NT2/D1 (cell line): ENCODE measurements around the gene TTC5.
"Not testable (repeated sequence)": the region's sequence is repeated elsewhere in the genome, so short reads cannot be mapped to it uniquely, and the experiment has no call there.

Source experiments
- DNase-seq: peaks from one replicate; pipeline ENCODE4 v3.0.0-alpha.2; 2011; ENCODE audit warnings: low read depth, low spot score
- H3K27me3 ChIP-seq: 2 replicates; pipeline ENCODE4 v1.6.0; 2011; ENCODE audit warnings: mild to moderate bottlenecking; ENCODE audit not compliant: insufficient read length, insufficient read depth
- H3K36me3 ChIP-seq: 2 replicates; pipeline ENCODE4 v1.6.1; 2011; ENCODE audit warnings: mild to moderate bottlenecking, low read length, mixed read lengths; ENCODE audit not compliant: insufficient read depth, insufficient read length
- H3K4me1 ChIP-seq: 2 replicates; pipeline ENCODE4 v1.5.1; 2011; ENCODE audit not compliant: insufficient read depth, insufficient read length
- H3K4me3 ChIP-seq: 2 replicates; pipeline ENCODE4 v1.5.1; 2011; ENCODE audit warnings: low read depth; ENCODE audit not compliant: insufficient read length
- H3K9ac ChIP-seq: 2 replicates; pipeline ENCODE4 v1.6.0; 2011; ENCODE audit warnings: low read depth; ENCODE audit not compliant: insufficient read length
- H3K9me3 ChIP-seq: 2 replicates; pipeline ENCODE4 v1.5.1; 2011; ENCODE audit warnings: mild to moderate bottlenecking, low read length; ENCODE audit not compliant: insufficient read depth
- SUZ12 ChIP-seq: IDR thresholded peaks from 2 replicates; pipeline ENCODE4 v1.6.1; 2011; ENCODE audit not compliant: insufficient read length, insufficient read depth; ENCODE audit errors: extremely low read depth
- YY1 ChIP-seq: IDR thresholded peaks from 2 replicates; pipeline ENCODE4 v1.6.1; 2011; ENCODE audit not compliant: insufficient read length, insufficient read depth
- ZNF274 ChIP-seq: IDR thresholded peaks from 2 replicates; pipeline ENCODE4 v1.6.1; 2011; ENCODE audit warnings: mild to moderate bottlenecking, low read depth, low read length

Gene TTC5

GRCh38 chr14:20343092-20343861 lies 37.5 kb upstream of the TTC5 start, which contains the start of gene PARP2:
PARP2 (plus strand) TSS chr14:20343635; CDS start chr14:20343642, 7 bp downstream.
- TF ChIP-seq YY1: peak; percentile 55
- no peak for TF ChIP-seq ZNF274
- no peaks in the 10 kb centered on the region for H3K27me3 ChIP-seq
- H3K36me3 ChIP-seq: peaks cover 32% of the 10 kb centered on the region
- peak; percentile 97 for DNase-seq
- peak within 1 kb of the TSS; percentile 90 for H3K9ac ChIP-seq
- H3K9me3 ChIP-seq: no peaks in the 10 kb centered on the region
- H3K4me1 ChIP-seq: no peaks in the 10 kb centered on the region
- H3K4me3 ChIP-seq: peak within 1 kb of the TSS; percentile 65

DNA sequence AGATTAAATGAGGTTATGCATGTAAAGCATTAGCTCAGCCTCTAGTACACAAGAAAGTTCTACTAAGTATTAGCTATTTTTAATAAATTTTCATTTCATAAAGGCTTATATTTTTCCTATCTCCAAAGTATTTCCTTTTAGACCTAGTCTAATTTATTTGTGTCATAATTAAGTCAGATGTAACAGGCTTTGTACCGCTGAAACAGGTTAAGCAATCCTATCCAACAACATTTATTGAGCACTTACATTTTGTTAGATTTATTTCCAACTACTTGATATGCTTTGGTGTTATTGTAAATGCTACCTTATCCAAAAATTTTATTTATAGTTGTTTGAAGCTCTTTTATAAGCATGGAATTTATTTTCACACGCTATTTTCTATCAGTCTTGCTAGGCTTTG lies 35.9 kb upstream of the TTC5 start:
- Histone ChIP-seq H3K4me3 (peak overlapping the region; percentile 5), H3K4me1 (no peaks in the 10 kb centered on the region), H3K9ac (peak overlapping the region; percentile 64), H3K9me3 (no peaks in the 10 kb centered on the region), H3K27me3 (no peaks in the 10 kb centered on the region), H3K36me3 (peaks cover 18% of the 10 kb centered on the region)
- no peak for DNase-seq
- no peak for TF ChIP-seq YY1

- not testable (repeated sequence) for H3K4me3 ChIP-seq, DNase-seq, H3K9me3 ChIP-seq, H3K9ac ChIP-seq, H3K27me3 ChIP-seq, H3K4me1 ChIP-seq
- peaks cover 13% of the 10 kb centered on the region for H3K36me3 ChIP-seq
Measured at GRCh38 chr14:20341032-20341431, 35.3 kb upstream of the TTC5 start.

DNA sequence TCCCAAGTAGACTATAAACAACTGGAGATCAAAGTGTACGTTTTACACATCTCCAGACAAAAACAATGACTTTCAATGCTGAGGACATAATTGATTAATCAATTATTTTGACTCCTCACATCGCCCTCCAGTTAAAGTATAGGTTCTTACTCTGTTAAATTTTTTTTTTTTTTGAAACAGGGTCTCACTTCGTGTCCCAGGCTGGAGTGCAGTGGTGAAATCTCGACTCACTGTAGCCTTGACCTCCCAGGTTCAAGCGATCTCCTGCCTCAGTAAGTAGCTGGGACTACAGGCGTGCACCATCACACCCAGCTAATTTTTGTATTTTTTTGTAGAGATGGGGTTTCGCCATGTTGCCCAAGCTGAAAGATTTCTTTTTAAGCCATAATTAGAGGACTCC lies 28.3 kb upstream of the TTC5 start:
- Histone ChIP-seq H3K9me3 (no peaks in the 10 kb centered on the region), H3K4me1 (peaks cover 3% of the 10 kb centered on the region), H3K9ac (no peak overlapping the region), H3K27me3 (no peaks in the 10 kb centered on the region), H3K4me3 (no peak overlapping the region), H3K36me3 (peaks cover 20% of the 10 kb centered on the region)
- TF ChIP-seq SUZ12 (no peak), YY1 (no peak), ZNF274 (no peak)
- no peak for DNase-seq

- Histone ChIP-seq H3K4me1 (peaks cover 3% of the 10 kb centered on the region), H3K36me3 (peaks cover 26% of the 10 kb centered on the region), H3K9ac (no peak overlapping the region), H3K4me3 (no peak overlapping the region), H3K27me3 (no peaks in the 10 kb centered on the region), H3K9me3 (no peaks in the 10 kb centered on the region)
- no peak for DNase-seq
- TF ChIP-seq SUZ12: no peak
- TF ChIP-seq ZNF274: no peak
- no peak for TF ChIP-seq YY1
Measured at GRCh38 chr14:20333494-20333841, 27.7 kb upstream of the TTC5 start.

GRCh38 chr14:20332788-20333493 lies 27.2 kb upstream of the TTC5 start, which contains the start of gene CCNB1IP1:
CCNB1IP1 (minus strand) TSS chr14:20333279; CDS start chr14:20316523, 16,756 bp downstream.
- TF ChIP-seq SUZ12: no peak
- no peak for TF ChIP-seq YY1
- no peak for TF ChIP-seq ZNF274

DNA sequence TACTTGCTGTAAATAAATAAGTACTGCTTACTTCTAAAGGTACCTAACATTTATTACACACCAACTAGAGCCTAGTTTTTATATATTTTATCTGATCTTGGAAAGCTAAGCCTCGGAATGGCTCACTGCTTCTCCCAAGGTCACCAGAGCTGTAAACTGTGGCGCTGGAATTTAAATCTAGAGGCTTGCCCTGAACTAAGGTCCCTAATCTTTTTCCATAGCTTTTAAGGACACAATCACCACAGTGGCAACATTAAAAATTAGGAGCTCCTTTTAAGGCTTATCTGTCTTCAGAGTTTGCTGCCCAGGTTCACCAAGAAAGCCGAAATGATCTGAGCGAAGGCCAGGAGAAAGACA lies 26.7 kb upstream of the TTC5 start:
- H3K9ac ChIP-seq: peak overlapping the region; percentile 87
- peaks cover 34% of the 10 kb centered on the region for H3K36me3 ChIP-seq
- H3K9me3 ChIP-seq: no peaks in the 10 kb centered on the region
- H3K4me3 ChIP-seq: peak overlapping the region; percentile 76
- TF ChIP-seq YY1: no peak
- TF ChIP-seq SUZ12: no peak
- no peak for TF ChIP-seq ZNF274
- H3K27me3 ChIP-seq: no peaks in the 10 kb centered on the region
- peaks cover 5% of the 10 kb centered on the region for H3K4me1 ChIP-seq
- no peak for DNase-seq

More at GRCh38 chr14:20332788-20333493, 27.2 kb upstream of the TTC5 start, which contains the start of gene CCNB1IP1:
- Histone ChIP-seq H3K9me3 (no peaks in the 10 kb centered on the region), H3K9ac (peak within 1 kb of the TSS; percentile 87), H3K4me3 (peak within 1 kb of the TSS; percentile 76), H3K27me3 (no peaks in the 10 kb centered on the region), H3K36me3 (peaks cover 31% of the 10 kb centered on the region), H3K4me1 (peaks cover 5% of the 10 kb centered on the region)
- peak; percentile 63 for DNase-seq
